ENCODE measurements around the gene ZNF524. TPM values are rescaled to one million over a fixed set of nuclear protein-coding genes. Genes with fewer than 3 reads are reported as not detected.

The ZNF524 gene
- total and polyA plus RNA-seq, 9 of the 15 experiments (the other 6 are each of a cell fraction or from before 2014, with no cell fraction given) = 0.08 to 15.6 (median 2.9) TPM

- TF ChIP-seq NR4A1 (CRISPR knock-in tag; IDR thresholded peaks at IDR 0.05) (no peak), NR4A1 (tag; IDR thresholded peaks at IDR 0.05) (no peak), NFIC (IDR thresholded peaks at IDR 0.05) (no peak), GTF2E2 (tag; IDR thresholded peaks at IDR 0.05) (no peak), TAF1 (IDR thresholded peaks at IDR 0.05; ENCODE audit: control insufficient read depth, extremely low read depth, insufficient read depth, low read length, severe bottlenecking) (no peak)
Observed at GRCh38 chr19:55609326-55609725, 9.2 kb downstream of the ZNF524 start (continued).

- DNase-seq (ENCODE audit: extremely low read depth in 1 of 4, low spot score in 3 of 4) (no peak), ATAC-seq (no peak), FAIRE-seq (no peak)
- peaks cover 32% of the 10 kb centered on the region; the same call in 2 of the 3 replicates for H3K36me3 ChIP-seq (ENCODE audit: control insufficient read depth, insufficient read depth, low read length)
- TF ChIP-seq DIDO1 (tag; IDR thresholded peaks at IDR 0.05; ENCODE audit: low read depth) = no peak
- no peak for TF ChIP-seq ZBTB34 (CRISPR knock-in tag; IDR thresholded peaks at IDR 0.05)
- TF ChIP-seq ARID1B (IDR thresholded peaks at IDR 0.05) = no peak
- no peak for TF ChIP-seq TFAP4 (CRISPR knock-in tag; IDR thresholded peaks at IDR 0.05; ENCODE audit: borderline replicate concordance)
- no peak for TF ChIP-seq NR4A1 (CRISPR knock-in tag; IDR thresholded peaks at IDR 0.05)
- no peak for TF ChIP-seq NR4A1 (tag; IDR thresholded peaks at IDR 0.05)
- no peak for TF ChIP-seq TAF9B (IDR thresholded peaks at IDR 0.05; ENCODE audit: partially characterized antibody)
- no peak for TF ChIP-seq ZNF76 (CRISPR knock-in tag; IDR thresholded peaks at IDR 0.05; ENCODE audit: borderline replicate concordance)
- no peak for TF ChIP-seq SIN3B (IDR thresholded peaks at IDR 0.05; ENCODE audit: low read depth)
- TF ChIP-seq CTBP1 (IDR thresholded peaks at IDR 0.05; ENCODE audit: borderline replicate concordance) = no peak
- TF ChIP-seq ZNF212 (CRISPR knock-in tag; IDR thresholded peaks at IDR 0.05) = no peak
- no peak for TF ChIP-seq WHSC1 (IDR thresholded peaks at IDR 0.05; ENCODE audit: low read length)
- no peak for TF ChIP-seq ZFP30 (CRISPR knock-in tag; IDR thresholded peaks at IDR 0.05; ENCODE audit: borderline replicate concordance)
- TF ChIP-seq FOXK1 (CRISPR knock-in tag; IDR thresholded peaks at IDR 0.05; ENCODE audit: borderline replicate concordance) = no peak
- no peak for TF ChIP-seq VEZF1 (CRISPR knock-in tag; IDR thresholded peaks at IDR 0.05)
- no peak for TF ChIP-seq KAT8 (IDR thresholded peaks at IDR 0.05; ENCODE audit: low read depth)
- no peak overlapping the region for H3K27ac ChIP-seq (ENCODE audit: extremely low read depth, low read depth, low read length)
- WGBS (ENCODE audit: insufficient coverage, low coverage, missing lambda C conversion rate) = 77% methylated on average over 15 of the region's 15 CpGs
- ChIA-PET POLR2A (interaction anchor here (0.6 to 1.1 kb wide), 4 partner anchors 11 to 27 kb away, joined by 3 read pairs; partner anchors contain the start of gene ZNF784), CTCF (ENCODE audit: low intra/inter-chr PET ratio) (no interaction called here)
- no peak overlapping the region for H3K9ac ChIP-seq (ENCODE audit: insufficient read depth in 1 of 2, low read depth in 2 of 2, low read length in 2 of 2)
- no peak overlapping the region for H2AFZ ChIP-seq (ENCODE audit: low read depth, low read length)
- no peak overlapping the region for H3K4me2 ChIP-seq (ENCODE audit: insufficient read depth, low read length)
- in situ Hi-C loops (cut with MboI) = no loop called here
- H3K79me2 ChIP-seq (ENCODE audit: control insufficient read depth, insufficient read depth, low read length) = peaks cover 15% of the 10 kb centered on the region
- peaks cover 6 to 8% of the 10 kb centered on the region in 2 experiments for H3K4me1 ChIP-seq (replicated peaks in 1 of 2; ENCODE audit: control insufficient read depth in 2 of 2, insufficient read depth in 2 of 2, low read length in 2 of 2)
- H3K27me3 ChIP-seq (ENCODE audit: control insufficient read depth in 2 of 2, insufficient read depth in 2 of 2, low read length in 2 of 2) = no peaks in the 10 kb centered on the region
- no peak overlapping the region for H3K4me3 ChIP-seq
- no TSS peak for BruUV-seq (replicated peaks)
- H3K9me1 ChIP-seq (ENCODE audit: control insufficient read depth, insufficient read depth, low read length) = no peaks in the 10 kb centered on the region
- H4K20me1 ChIP-seq (replicated peaks; ENCODE audit: control insufficient read depth, insufficient read depth, low read length) = no peaks in the 10 kb centered on the region
- no peaks in the 10 kb centered on the region for H3K9me3 ChIP-seq (replicated peaks; ENCODE audit: control insufficient read depth, insufficient read depth, low read depth, low read length)
- intact Hi-C loops (cut with micrococcal nuclease) = no loop called here
Observed at GRCh38 chr19:55611300-55611982, 11.4 kb downstream of the ZNF524 start.
